KOPT-K1 (cell line): ENCODE measurements around the gene AHSG.

Source experiments
- H3K27ac ChIP-seq: fragments of 200-600 bp; sonication (generic); 2 replicates; pipeline ENCODE4 v1.5.1; 2016; ENCODE audit warnings: antibody characterized with exemption, mild to moderate bottlenecking, low read depth, low read length; ENCODE audit not compliant: poor library complexity, severe bottlenecking
- H3K36me3 ChIP-seq: fragments of 200-600 bp; sonication (generic); 2 replicates; pipeline ENCODE4 v1.5.1; 2017; ENCODE audit warnings: antibody characterized with exemption, mild to moderate bottlenecking, low read length, moderate library complexity; ENCODE audit not compliant: insufficient read depth
- H3K9me3 ChIP-seq: fragments of 200-600 bp; sonication (generic); 2 replicates; pipeline ENCODE4 v1.5.1; 2017; ENCODE audit warnings: antibody characterized with exemption, low read length, mild to moderate bottlenecking; ENCODE audit not compliant: insufficient read depth, poor library complexity, severe bottlenecking

Gene AHSG

DNA sequence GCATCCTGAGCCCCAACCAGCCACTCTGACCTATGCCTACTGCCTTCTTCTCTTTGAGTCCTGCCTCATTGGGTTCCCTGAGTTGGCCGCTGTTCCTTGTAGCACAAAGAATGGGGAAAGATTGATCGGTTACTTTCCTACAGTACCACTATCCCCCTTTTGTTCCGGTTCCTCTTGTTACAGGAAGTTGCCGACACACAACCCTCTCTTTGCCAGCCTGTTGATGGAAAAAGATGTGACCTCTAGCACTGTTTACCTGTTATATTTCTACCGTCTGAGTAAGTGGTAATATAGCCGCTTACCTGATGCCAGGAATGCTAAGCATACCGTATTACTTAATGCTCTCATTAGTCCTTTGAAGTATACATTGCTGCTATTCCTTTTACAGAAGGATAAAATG, 9.7 kb upstream of the AHSG start:
- H3K27ac ChIP-seq, result no peak overlapping the region
- H3K9me3 ChIP-seq, result no peaks in the 10 kb centered on the region
- no peaks in the 10 kb centered on the region for H3K36me3 ChIP-seq

DNA sequence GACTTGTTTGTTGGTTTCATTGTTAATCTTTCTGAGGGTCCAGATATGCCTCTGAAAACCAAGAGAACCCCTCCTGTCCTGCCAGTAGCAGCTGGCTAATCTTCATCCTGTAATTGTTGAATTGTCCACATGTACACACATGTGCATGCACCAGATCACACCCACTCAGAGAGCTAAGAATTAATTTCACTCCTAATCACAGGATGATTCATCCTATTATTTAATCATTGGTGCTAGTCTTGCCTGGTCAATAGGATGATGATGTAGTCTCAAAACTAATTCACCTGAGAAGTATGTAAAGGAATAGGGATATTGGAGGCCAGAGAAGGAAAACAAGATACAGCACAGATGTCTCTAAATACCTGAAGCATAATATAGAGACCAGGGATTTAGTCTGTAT, 7.8 kb upstream of the AHSG start:
- Histone ChIP-seq H3K9me3 (no peaks in the 10 kb centered on the region), H3K36me3 (no peaks in the 10 kb centered on the region), H3K27ac (no peak overlapping the region)

DNA sequence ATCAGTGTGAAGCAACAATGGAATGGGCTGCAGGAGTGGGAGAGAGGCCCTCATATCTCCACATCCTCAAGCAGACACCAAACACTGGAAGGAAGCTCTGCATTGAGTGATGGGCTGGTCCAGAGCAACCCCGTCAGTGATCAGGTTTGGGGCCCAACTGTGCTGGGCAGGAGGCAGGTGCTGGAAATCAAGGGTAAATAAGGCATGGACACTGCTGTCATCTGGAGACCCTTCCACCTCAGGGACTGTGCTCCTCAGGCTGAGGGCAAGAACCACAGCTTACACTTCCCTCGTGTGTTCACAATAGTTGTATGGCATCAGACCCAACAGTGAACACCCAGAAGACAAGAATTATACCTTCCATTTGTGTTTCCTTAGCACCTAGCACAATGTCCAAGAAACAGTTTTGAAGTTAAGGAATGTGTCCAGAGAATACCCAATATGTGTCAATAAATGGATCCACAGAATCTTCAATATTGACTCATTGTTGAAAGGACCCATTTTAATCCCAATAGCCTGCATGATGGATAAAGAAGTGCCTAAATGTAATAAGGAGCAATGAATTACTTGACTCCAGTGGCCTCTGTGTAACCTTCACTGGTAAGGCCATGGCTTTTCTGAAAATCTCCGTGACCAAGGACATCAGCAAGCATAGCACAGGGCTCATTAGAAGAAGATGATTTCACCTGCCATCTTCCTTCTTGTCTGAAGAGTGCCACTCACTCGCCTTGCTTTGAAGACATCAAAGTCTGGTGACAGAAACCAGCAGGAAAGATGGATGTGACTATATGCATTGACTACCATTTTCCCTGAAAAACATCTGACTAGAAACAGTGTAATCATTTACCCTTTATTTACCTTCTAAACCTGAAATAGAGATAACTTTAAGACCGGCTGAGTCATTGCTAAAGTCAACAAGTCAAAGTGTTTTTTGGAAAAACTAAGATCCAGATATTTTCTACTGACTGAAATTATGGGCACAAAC, 7.0 kb upstream of the AHSG start:
- Histone ChIP-seq H3K36me3 (no peaks in the 10 kb centered on the region), H3K27ac (no peak overlapping the region), H3K9me3 (no peaks in the 10 kb centered on the region)

DNA sequence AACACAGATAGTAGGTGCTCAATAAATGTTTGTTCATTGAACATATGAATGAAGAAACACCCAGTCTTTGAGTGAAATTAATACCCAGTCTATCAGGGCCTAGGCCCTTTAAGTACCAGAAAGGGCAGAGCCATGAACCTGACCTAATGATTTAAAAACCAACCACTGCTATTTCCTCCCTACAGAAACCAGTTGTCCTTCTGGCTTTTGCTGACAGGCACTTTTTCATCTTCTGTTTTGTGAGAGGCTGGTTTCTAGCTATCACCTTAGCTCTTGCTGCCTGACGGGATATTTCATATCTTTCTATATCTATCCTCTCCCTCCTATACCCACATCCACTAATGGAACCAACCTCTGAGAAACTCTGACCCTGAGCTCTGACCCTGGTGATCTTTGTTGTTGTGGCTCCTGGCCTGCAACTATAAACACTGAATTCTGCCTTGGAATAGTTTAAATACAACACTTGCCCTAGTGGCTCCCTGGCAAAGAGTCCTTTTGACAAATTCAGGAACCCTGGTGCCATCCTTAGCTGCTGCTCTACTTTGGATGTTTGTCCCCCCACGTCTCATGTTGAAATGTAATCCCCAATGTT, 4.1 kb upstream of the AHSG start:
- Histone ChIP-seq H3K36me3 (no peaks in the 10 kb centered on the region), H3K9me3 (no peaks in the 10 kb centered on the region), H3K27ac (no peak overlapping the region)

DNA sequence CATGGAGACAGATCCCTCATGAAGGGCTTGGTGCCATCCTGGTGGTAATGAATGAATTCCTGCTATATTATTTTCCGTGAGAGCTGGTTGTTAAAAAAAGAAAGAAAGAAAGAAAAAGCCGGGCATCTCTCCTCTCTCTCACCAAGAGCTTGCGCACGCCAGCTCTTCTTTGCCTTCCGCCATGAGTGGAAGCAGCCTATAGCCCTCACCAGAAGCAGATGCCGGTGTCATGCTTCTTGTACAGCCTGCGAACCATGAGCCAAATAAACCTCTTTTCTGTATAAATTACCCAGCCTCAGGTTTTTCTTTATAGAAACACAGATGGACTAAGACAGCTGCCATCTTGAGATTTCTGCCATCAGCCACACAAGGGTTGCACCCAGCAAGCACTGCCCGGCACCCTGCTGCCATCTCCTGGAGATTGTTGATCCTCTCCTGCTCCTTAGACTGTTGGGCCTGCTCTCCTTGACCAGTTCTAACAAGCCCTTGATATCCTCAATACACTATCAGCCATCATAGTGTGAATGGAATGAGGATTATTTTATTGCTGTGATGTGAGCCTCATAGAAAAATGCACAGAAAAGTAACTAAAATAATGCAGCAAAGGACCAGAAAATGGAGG, 3.5 kb upstream of the AHSG start:
- no peaks in the 10 kb centered on the region for H3K36me3 ChIP-seq
- H3K27ac ChIP-seq, result no peak overlapping the region
- no peaks in the 10 kb centered on the region for H3K9me3 ChIP-seq

DNA sequence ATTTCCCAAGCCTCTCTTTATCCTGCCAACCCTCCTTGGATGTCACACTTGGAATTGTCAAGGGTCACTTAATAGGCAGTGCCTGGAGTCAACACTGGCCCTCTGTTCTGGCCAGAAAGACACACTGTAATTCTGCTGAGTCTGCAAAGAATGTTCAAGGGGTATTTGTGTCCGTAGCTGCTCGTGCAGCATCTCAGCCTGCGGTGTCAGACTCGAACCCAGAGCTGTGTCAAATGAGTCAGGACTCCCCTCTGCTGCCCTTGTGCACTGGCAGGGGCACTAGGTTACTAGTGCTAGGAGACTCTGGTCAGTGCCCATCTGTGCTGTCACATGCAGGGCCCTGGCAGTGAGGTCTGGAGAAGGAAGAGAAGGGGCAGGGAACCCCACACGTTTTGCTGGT, 795 bp upstream of the AHSG start:
- no peak overlapping the region for H3K27ac ChIP-seq
- H3K9me3 ChIP-seq, result no peaks in the 10 kb centered on the region
- H3K36me3 ChIP-seq, result no peaks in the 10 kb centered on the region

DNA sequence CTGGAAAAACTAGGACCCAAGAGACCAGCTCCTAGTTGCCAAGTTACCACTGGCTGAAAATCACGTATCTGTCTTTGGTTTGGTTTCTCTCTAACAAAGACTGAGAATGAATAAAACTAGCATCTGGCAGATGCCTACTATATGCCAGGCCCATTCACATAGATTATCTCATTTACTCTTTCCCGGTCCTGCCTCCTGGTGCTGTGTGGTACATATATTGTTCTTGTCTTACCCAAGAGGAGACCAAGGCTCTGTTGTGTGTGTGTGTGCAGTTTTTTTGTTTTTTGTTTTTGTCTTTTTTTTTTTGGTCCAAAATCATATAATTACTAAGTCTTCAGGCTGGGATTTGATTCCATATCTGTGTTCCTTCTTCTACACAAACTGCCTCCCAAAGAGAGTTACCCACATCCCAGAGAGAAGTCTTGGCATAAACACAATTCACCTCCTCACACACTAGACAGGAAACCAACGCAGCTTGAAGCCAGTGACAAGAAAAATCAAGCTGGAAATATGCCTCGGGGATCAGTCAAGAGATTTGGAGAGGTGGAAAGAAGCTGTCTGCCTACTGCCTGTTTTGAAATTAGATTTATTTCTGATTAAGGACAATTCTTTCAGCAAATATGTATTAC, 891 bp downstream of the AHSG start:
- H3K36me3 ChIP-seq, result no peaks in the 10 kb centered on the region
- no peaks in the 10 kb centered on the region for H3K9me3 ChIP-seq
- no peak overlapping the region for H3K27ac ChIP-seq

DNA sequence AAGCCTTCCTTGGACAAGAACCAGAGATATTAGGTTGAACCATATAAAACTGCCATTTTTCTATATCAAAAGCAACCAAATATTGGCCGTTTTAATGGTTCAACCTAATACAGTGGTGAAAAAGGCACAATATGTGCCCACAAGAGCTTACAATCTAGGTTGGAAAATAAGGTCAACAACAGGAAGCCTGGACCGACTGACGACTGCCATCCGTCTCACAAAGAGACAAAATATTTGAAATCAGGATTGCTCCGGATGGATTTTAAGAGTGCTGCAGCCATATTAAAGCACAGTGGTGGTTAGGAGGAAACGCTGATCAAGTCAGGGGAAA, 1.4 kb downstream of the AHSG start:
- Histone ChIP-seq H3K27ac (no peak overlapping the region), H3K9me3 (no peaks in the 10 kb centered on the region), H3K36me3 (no peaks in the 10 kb centered on the region)

DNA sequence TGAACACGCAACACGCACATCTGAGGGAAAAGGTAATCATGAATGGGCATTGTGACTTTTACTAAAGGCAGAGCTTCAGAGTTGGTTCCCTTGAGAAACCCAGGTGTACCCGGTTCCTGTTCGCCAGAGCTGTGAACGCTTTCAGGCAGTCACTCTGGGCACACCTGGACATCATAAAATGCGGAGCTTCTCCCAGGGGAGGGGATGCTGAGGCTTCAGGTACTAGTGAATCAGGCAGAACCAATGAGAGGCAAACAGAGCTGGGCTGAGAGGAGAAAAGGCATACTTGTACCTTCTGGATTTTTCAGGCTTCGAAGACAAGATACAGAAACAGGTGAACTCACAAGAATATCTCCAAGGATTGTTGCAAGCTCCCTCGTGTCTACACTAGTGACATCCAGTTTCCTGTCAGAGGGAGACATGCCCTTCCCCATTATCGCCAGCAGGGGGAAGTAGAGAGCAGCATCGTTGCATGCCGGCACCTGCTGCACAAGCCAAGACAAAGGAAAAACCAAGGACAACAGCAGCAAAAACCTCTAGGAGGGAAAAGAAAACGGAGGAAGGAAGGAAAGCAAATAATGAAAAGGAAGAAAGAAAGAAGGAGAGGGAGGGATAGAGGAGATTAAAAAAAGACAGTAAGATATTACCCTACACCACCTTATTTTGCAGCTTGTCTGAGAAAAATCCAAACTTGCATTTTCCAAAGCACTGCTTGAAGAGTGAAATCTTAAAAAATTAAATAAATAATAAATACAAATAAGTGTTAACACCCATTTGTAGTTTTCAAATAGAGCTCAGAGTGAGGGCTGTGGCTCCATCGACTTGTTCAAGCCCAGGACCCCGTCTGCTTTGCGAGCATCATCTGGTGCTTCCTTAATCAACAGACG, 2.0 kb downstream of the AHSG start:
- H3K27ac ChIP-seq, result no peak overlapping the region
- no peaks in the 10 kb centered on the region for H3K9me3 ChIP-seq
- no peaks in the 10 kb centered on the region for H3K36me3 ChIP-seq

DNA sequence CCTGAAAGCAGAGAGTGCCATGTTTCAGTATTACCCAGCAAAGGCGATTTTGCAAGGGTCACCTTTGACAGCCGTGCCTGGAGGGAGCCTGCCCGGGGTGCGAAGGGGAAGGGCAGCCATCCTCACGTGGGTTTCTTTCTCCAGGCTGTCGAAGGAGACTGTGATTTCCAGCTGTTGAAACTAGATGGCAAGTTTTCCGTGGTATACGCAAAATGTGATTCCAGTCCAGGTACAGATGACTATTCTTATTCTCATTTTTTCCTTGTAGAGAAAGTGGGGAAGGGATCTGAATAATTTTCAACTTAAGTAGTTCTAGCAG, 3.4 kb downstream of the AHSG start:
- H3K36me3 ChIP-seq, result no peaks in the 10 kb centered on the region
- H3K27ac ChIP-seq, result no peak overlapping the region
- H3K9me3 ChIP-seq, result no peaks in the 10 kb centered on the region

DNA sequence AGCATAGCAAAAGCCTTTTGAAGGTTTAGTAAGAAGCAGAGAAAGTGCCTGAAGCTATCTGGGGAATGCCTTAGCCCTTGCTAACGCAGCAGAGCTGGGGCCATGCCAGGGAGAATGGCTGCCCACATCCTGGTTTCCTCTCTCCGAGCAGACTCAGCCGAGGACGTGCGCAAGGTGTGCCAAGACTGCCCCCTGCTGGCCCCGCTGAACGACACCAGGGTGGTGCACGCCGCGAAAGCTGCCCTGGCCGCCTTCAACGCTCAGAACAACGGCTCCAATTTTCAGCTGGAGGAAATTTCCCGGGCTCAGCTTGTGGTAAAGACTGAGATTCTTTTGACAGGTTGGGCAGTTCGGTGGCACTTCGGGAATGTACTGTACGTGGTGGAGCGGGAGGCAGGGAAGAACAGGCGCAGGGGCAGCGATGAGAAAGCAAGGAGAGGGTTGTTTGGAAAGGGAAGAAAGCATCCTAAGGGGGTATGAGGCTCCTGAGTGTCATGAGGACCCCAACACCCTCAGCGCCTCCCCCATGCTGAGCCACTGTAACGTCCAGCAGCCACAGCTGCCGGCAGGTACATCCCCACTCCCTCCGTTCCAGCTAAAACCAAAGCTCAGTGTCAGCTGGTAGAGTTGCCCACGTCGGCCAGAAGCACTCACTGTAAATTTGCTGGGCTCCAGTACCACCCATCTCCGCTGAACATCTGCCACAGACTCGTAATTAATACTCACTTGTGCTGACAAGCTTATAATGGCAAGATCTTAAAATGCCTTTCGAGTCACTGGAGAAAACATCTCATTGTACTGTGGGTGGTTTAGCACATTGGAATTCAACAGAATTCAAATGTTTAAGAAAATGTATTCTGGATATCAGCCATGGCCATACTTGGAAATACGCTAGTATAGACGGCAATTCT, 4.4 kb downstream of the AHSG start:
- H3K36me3 ChIP-seq, result no peaks in the 10 kb centered on the region
- H3K27ac ChIP-seq, result no peak overlapping the region
- no peaks in the 10 kb centered on the region for H3K9me3 ChIP-seq

DNA sequence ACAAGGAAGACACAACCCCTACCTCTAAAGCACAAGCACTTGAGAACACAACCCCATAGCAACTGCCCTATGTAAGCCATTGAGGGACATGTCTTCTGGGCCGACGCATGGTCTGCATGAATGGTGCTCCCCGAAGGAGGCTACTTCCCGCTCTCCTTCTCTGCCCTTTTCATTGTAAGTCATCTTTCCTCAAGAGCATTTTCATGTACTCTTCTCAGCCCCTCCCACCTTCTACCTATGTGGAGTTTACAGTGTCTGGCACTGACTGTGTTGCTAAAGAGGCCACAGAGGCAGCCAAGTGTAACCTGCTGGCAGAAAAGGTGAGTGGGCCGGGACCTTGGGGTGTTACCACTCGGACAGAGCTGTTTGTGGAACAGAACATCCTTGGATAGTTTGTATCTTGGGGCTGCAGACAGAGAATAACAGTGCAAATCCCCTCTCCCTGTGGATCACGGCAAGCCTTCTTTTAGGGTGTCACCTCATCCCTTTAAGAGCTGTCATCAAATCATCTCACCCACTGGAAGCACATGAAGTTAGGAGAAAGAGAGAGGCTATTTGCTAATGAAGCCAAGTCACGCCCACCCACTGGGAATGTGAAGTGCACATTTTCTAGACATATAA, 5.6 kb downstream of the AHSG start:
- Histone ChIP-seq H3K36me3 (no peaks in the 10 kb centered on the region), H3K9me3 (no peaks in the 10 kb centered on the region), H3K27ac (no peak overlapping the region)

DNA sequence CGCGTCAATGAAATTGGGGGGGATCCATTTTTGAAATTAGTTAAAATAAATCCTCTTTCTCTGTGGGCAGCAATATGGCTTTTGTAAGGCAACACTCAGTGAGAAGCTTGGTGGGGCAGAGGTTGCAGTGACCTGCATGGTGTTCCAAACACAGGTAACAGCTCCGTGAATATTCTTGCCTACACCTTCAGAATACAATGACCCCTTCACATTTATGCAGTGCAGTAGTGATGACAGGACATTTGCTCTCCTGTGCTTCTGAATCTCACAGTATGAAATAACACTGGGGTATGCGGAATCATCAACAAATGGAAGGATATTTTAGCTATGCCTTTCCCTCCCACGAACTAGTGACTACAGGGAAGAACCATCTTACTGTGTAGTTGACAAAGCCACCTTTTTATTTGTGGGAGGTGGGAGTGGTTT, 6.9 kb downstream of the AHSG start:
- Histone ChIP-seq H3K9me3 (no peaks in the 10 kb centered on the region), H3K27ac (no peak overlapping the region), H3K36me3 (no peaks in the 10 kb centered on the region)
